ENCODE results near the gene MNT.

The MNT gene

GRCh38 chr17:2423271-2423670 lies 22.4 kb upstream of the MNT start:
- TF ChIP-seq, protein P1, sequence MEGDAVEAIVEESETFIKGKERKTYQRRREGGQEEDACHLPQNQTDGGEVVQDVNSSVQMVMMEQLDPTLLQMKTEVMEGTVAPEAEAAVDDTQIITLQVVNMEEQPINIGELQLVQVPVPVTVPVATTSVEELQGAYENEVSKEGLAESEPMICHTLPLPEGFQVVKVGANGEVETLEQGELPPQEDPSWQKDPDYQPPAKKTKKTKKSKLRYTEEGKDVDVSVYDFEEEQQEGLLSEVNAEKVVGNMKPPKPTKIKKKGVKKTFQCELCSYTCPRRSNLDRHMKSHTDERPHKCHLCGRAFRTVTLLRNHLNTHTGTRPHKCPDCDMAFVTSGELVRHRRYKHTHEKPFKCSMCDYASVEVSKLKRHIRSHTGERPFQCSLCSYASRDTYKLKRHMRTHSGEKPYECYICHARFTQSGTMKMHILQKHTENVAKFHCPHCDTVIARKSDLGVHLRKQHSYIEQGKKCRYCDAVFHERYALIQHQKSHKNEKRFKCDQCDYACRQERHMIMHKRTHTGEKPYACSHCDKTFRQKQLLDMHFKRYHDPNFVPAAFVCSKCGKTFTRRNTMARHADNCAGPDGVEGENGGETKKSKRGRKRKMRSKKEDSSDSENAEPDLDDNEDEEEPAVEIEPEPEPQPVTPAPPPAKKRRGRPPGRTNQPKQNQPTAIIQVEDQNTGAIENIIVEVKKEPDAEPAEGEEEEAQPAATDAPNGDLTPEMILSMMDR (conservative IDR thresholded peaks at IDR 0.05), result no peak
- H3K27ac ChIP-seq, result no peak overlapping the region

- TF ChIP-seq, protein P1 (conservative IDR thresholded peaks at IDR 0.05), result no peak
- no peak overlapping the region for H3K27ac ChIP-seq
Observed at GRCh38 chr17:2421315-2422147, 20.7 kb upstream of the MNT start.

GRCh38 chr17:2420176-2420575 lies 19.3 kb upstream of the MNT start:
- no peak overlapping the region for H3K27ac ChIP-seq
- TF ChIP-seq, protein P1 (conservative IDR thresholded peaks at IDR 0.05), result no peak

DNA sequence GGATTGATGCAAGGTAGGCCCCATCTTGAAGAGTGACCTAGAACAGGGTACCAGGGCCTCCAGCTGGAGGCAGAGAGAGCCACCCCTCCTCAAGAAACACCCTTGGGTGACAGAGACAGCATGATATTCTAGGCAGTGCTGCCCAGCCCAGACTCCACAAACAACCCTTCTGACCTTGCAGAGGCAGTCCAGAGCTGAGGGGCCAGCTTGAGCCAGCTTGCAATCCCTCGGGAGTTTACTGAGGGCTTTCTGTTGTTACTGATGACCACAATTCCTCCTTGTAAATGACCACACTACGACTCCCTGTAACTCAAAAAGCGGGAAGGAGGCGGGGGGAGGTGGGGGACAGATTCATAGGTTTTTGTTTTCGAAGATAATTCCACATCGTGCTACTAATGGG lies 18.6 kb upstream of the MNT start:
- peak overlapping the region; percentile 37; the same call in 1 of the 2 replicates for H3K27ac ChIP-seq
- TF ChIP-seq, protein P1 (conservative IDR thresholded peaks at IDR 0.05), result no peak

- TF ChIP-seq, protein P1 (conservative IDR thresholded peaks at IDR 0.05), result no peak
- peak overlapping the region; percentile 37; the same call in 1 of the 2 replicates for H3K27ac ChIP-seq
Observed at GRCh38 chr17:2418572-2418971, 17.7 kb upstream of the MNT start.

DNA sequence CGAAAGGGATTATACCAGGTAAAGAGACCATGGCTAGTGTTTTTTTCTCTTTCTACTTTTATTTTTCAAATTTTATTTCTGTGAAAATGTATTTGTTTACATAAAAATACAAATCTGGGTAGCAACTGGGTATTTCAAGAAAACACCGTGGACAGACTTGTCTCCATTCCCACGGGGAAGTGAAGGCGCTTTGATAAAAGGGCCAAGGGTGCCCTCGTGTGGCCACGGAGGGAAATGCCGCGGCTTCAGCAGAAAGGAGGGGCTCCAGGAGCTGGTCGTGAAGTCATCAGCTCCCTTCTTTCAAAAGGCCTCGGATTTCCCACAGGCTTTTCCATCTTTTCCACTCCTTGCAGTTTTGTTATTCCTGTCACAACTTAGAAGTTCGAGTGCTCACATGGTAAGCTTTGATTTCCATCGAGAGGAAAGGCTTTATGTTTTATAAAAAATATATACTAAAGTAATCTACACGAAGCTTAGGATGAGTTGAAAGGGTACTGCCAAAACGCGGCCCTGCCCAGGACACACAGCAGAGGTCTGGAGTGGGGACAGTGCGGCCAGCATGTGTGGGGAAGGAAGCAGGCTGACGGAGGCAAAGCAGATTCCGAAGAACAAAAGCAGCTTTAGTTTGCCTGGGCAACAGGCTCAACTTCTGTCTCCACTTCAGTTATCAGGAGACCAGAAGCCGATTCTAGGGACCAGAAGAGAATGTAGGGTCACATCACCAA lies 15.3 kb upstream of the MNT start:
- peak overlapping the region; percentile 46 for H3K27ac ChIP-seq
- TF ChIP-seq, protein P1 (conservative IDR thresholded peaks at IDR 0.05), result peak; percentile 99

GRCh38 chr17:2415081-2415480 lies 14.2 kb upstream of the MNT start:
- TF ChIP-seq, protein P1 (conservative IDR thresholded peaks at IDR 0.05), result no peak
- H3K27ac ChIP-seq, result peak overlapping the region; percentile 46

Data from VCaP (cell line).